ENCODE data around the gene TBC1D22A. TPM values are rescaled to one million over a fixed set of nuclear protein-coding genes. Genes with fewer than 3 reads are reported as not detected.

The TBC1D22A gene
- total and polyA plus RNA-seq, 4 donors: 4.1 to 12.4 (median 8.4) TPM

- no peak overlapping the region for H3K9ac ChIP-seq (ENCODE audit: low read depth in 1 of 2, low read length in 2 of 2)
- no peaks in the 10 kb centered on the region for H3K4me1 ChIP-seq (ENCODE audit: control insufficient read depth in 4 of 4, insufficient read depth in 4 of 4, low read length in 3 of 4)
- no peaks in the 10 kb centered on the region for H3K9me3 ChIP-seq (ENCODE audit: control insufficient read depth in 4 of 4, low read length in 3 of 4)
- no peak overlapping the region for H3K27ac ChIP-seq (ENCODE audit: low read depth in 1 of 2, low read length in 2 of 2)
- 94% methylated on average over 26 of the region's 26 CpGs for WGBS
- H3K27me3 ChIP-seq (ENCODE audit: control insufficient read depth in 4 of 4, insufficient read depth in 4 of 4, low read length in 3 of 4): no peaks in the 10 kb centered on the region
- DNase-seq (ENCODE audit: low spot score): no peak
- peaks cover 0 to 12% (median 1%) of the 10 kb centered on the region in 4 donors for H3K36me3 ChIP-seq (ENCODE audit: control insufficient read depth in 4 of 4, insufficient read depth in 3 of 4, low read depth in 1 of 4, low read length in 3 of 4)
- H3K4me3 ChIP-seq (ENCODE audit: low read depth in 1 of 3, low read length in 3 of 3): no peak overlapping the region
- TF ChIP-seq REST (IDR thresholded peaks at IDR 0.05): no peak
- TF ChIP-seq RAD21 (IDR thresholded peaks at IDR 0.05): no peak
- no peak for TF ChIP-seq RXRA (IDR thresholded peaks at IDR 0.05)
- no peak for TF ChIP-seq NR2F2 (IDR thresholded peaks at IDR 0.05)
- no peak for TF ChIP-seq CTCF (IDR thresholded peaks at IDR 0.05; ENCODE audit: low read depth, low read length, missing input control)
Measured at GRCh38 chr22:47065756-47066615, 303.5 kb downstream of the TBC1D22A start.

- Histone ChIP-seq H3K9me3 (ENCODE audit: control insufficient read depth in 4 of 4, low read length in 3 of 4) (no peaks in the 10 kb centered on the region), H3K4me3 (ENCODE audit: low read depth in 1 of 3, low read length in 3 of 3) (no peak overlapping the region), H3K36me3 (ENCODE audit: control insufficient read depth in 4 of 4, insufficient read depth in 3 of 4, low read depth in 1 of 4, low read length in 3 of 4) (peaks cover 0 to 7% (median 0%) of the 10 kb centered on the region in 4 donors), H3K27ac (ENCODE audit: low read depth in 1 of 2, low read length in 2 of 2) (no peak overlapping the region), H3K9ac (ENCODE audit: low read depth in 1 of 2, low read length in 2 of 2) (no peak overlapping the region), H3K4me1 (ENCODE audit: control insufficient read depth in 4 of 4, insufficient read depth in 4 of 4, low read length in 3 of 4) (no peaks in the 10 kb centered on the region), H3K27me3 (ENCODE audit: control insufficient read depth in 4 of 4, insufficient read depth in 4 of 4, low read length in 3 of 4) (no peaks in the 10 kb centered on the region)
- 97% methylated on average over 7 of the region's 7 CpGs for WGBS
- DNase-seq (ENCODE audit: low spot score): no peak
- TF ChIP-seq REST (IDR thresholded peaks at IDR 0.05) (no peak), SP1 (IDR thresholded peaks at IDR 0.05) (no peak), NR2F2 (IDR thresholded peaks at IDR 0.05) (no peak), HNF4G (IDR thresholded peaks at IDR 0.05) (no peak), JUND (IDR thresholded peaks at IDR 0.05) (no peak), RXRA (IDR thresholded peaks at IDR 0.05) (no peak), CTCF (IDR thresholded peaks at IDR 0.05; ENCODE audit: low read depth, low read length, missing input control) (no peak), FOXA1 (IDR thresholded peaks at IDR 0.05) (no peak), HNF4A (conservative IDR thresholded peaks at IDR 0.05) (no peak), TAF1 (conservative IDR thresholded peaks at IDR 0.05) (no peak), EGR1 (IDR thresholded peaks at IDR 0.05; ENCODE audit: low read depth in 2 of 2) (no peak), GABPA (IDR thresholded peaks at IDR 0.05 in 1 of 2, conservative IDR thresholded peaks at IDR 0.05 in 1 of 2) (no peak), YY1 (IDR thresholded peaks at IDR 0.05) (no peak), RAD21 (IDR thresholded peaks at IDR 0.05) (no peak)
- TF ChIP-seq, protein P1, sequence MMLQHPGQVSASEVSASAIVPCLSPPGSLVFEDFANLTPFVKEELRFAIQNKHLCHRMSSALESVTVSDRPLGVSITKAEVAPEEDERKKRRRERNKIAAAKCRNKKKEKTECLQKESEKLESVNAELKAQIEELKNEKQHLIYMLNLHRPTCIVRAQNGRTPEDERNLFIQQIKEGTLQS (IDR thresholded peaks at IDR 0.05): no peak
- TF ChIP-seq, protein P2, sequence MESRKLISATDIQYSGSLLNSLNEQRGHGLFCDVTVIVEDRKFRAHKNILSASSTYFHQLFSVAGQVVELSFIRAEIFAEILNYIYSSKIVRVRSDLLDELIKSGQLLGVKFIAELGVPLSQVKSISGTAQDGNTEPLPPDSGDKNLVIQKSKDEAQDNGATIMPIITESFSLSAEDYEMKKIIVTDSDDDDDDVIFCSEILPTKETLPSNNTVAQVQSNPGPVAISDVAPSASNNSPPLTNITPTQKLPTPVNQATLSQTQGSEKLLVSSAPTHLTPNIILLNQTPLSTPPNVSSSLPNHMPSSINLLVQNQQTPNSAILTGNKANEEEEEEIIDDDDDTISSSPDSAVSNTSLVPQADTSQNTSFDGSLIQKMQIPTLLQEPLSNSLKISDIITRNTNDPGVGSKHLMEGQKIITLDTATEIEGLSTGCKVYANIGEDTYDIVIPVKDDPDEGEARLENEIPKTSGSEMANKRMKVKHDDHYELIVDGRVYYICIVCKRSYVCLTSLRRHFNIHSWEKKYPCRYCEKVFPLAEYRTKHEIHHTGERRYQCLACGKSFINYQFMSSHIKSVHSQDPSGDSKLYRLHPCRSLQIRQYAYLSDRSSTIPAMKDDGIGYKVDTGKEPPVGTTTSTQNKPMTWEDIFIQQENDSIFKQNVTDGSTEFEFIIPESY (IDR thresholded peaks at IDR 0.05): no peak
- TF ChIP-seq, protein P3, sequence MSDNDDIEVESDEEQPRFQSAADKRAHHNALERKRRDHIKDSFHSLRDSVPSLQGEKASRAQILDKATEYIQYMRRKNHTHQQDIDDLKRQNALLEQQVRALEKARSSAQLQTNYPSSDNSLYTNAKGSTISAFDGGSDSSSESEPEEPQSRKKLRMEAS (IDR thresholded peaks at IDR 0.05): no peak
Measured at GRCh38 chr22:47066616-47066905, 304.1 kb downstream of the TBC1D22A start.
